GM18505 (cell line): ENCODE data around the gene VOPP1.
A peak's percentile ranks its signal among the peaks of the same experiment; 100 is the strongest.
"Not testable (repeated sequence)": the region's sequence is repeated elsewhere in the genome, so short reads cannot be mapped to it uniquely, and the experiment has no call there.

Experiments used
- ATAC-seq: cut with Tn5 transposase; IDR thresholded peaks from one replicate; pipeline ENCODE4 v1.9.1; 2021; ENCODE audit not compliant: unreplicated experiment
- POLR2A ChIP-seq: IDR thresholded peaks from 4 replicates; pipeline ENCODE4 v1.6.1; 2011; ENCODE audit warnings: borderline replicate concordance; ENCODE audit not compliant: insufficient read depth, insufficient read length; ENCODE audit errors: extremely low read depth

Gene VOPP1

GRCh38 chr7:55591282-55591931 lies 19.1 kb upstream of the VOPP1 start:
- ATAC-seq, result peak; percentile 51
- TF ChIP-seq POLR2A, result no peak

GRCh38 chr7:55590517-55591281 lies 18.4 kb upstream of the VOPP1 start:
- TF ChIP-seq POLR2A, result no peak

GRCh38 chr7:55589905-55590304 lies 17.6 kb upstream of the VOPP1 start:
- TF ChIP-seq POLR2A, result no peak
- ATAC-seq, result no peak

More at GRCh38 chr7:55590517-55591281, 18.4 kb upstream of the VOPP1 start:
- ATAC-seq, result no peak

GRCh38 chr7:55588976-55589604 lies 16.8 kb upstream of the VOPP1 start:
- no peak for TF ChIP-seq POLR2A
- ATAC-seq, result no peak

GRCh38 chr7:55588379-55588699 lies 16.0 kb upstream of the VOPP1 start:
- ATAC-seq, result no peak
- no peak for TF ChIP-seq POLR2A

GRCh38 chr7:55587687-55588378 lies 15.5 kb upstream of the VOPP1 start:
- TF ChIP-seq POLR2A, result no peak
- no peak for ATAC-seq

- ATAC-seq, result not testable (repeated sequence)
These were observed 10.4 kb upstream of the VOPP1 start for GRCh38 chr7:55582656-55583055.

GRCh38 chr7:55576753-55577152 lies 4.5 kb upstream of the VOPP1 start:
- TF ChIP-seq POLR2A, result no peak
- ATAC-seq, result no peak

- no peak for ATAC-seq
- TF ChIP-seq POLR2A, result no peak
These were observed 3.4 kb upstream of the VOPP1 start for GRCh38 chr7:55575733-55576132.

- TF ChIP-seq POLR2A, result no peak
- ATAC-seq, result no peak
These were observed 2.8 kb upstream of the VOPP1 start for GRCh38 chr7:55575098-55575497.

GRCh38 chr7:55574051-55574717 lies 1.9 kb upstream of the VOPP1 start:
- ATAC-seq, result no peak
- no peak for TF ChIP-seq POLR2A

GRCh38 chr7:55573234-55573900 lies 1.1 kb upstream of the VOPP1 start:
- ATAC-seq, result no peak
- TF ChIP-seq POLR2A, result no peak
